Fibroblast of skin of back (primary cell): ENCODE results near the gene POLA2.
A peak's percentile ranks its signal among the peaks of the same experiment; 100 is the strongest.

ENCODE experiments used
- DNase-seq: peaks from one replicate; pipeline ENCODE4 v3.0.0-alpha.2; 2013

The POLA2 gene

DNA sequence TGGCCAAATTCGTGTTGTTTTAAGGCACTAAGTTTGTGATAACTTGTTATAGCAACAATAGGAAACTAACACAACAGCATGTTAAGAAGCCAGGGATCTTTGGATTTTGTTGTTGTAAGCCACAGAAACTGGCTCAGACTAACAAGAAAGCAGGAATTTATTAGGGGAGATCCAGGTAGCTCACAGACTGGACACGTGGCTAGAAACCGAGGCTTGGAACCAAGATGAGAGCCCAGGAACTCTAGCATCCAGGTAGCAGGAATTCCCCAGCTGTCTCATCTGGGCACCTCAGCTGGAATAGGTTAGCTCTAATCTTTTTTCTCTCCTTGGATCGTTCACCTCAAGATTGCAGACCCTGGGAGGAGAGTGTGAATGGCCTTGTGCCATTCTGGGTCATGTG lies 24.9 kb downstream of the POLA2 start:
- no peak for DNase-seq

DNA sequence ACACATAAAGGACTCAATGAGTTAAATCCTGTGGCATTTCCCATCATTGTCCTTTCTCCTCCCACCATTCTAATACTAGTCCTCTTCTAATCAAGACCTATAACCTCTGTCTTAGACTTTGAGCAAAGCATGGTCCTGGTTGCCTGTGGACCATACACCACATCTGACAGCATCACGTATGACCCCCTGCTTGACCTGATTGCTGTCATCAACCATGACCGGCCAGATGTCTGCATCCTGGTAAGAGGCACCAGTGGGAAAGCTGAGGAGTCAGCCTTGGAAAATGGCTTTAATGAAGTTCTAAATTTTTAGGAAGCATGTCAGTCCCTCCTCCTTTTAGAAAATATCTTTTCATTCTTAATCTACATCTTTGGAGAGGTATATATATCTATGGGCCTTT lies 25.8 kb downstream of the POLA2 start:
- no peak for DNase-seq

DNA sequence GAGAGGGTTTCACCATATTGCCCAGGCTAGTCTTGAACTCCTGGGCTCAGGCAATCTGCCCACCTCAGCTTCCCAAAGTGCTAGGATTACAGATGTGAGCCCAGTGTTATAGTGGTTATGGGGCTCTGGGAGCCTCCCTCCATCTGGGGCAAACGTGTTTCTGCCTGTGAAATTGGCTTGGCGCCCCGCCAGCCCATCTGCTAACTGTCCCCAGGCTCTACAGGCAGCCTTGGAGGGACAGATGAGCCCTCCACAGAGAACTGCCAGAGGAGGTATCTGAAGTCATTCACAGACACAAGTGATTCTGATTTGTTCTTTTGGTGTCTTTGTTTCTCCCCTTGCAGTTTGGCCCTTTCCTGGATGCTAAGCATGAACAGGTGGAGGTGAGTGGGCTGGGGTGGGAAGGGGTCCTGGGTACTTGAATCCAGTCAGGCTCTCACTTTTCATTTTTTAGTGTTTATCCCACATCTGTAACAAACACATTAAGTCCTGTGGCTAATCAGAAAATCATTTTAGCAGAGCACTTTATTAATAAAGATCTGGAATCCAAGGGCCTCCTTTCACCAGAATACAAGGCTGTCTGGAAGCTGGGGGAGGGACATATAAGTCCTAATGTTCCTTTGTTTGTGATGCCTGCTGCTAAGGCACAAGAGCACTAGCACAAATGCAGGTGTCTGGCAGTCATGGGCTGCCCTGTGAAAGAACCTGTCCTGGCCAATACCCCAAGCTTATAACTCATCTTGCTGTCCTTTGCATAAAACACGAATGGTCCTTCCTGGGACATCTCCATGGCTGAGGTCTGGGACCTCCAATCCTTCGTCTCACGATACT lies 27.2 kb downstream of the POLA2 start:
- DNase-seq = no peak

DNA sequence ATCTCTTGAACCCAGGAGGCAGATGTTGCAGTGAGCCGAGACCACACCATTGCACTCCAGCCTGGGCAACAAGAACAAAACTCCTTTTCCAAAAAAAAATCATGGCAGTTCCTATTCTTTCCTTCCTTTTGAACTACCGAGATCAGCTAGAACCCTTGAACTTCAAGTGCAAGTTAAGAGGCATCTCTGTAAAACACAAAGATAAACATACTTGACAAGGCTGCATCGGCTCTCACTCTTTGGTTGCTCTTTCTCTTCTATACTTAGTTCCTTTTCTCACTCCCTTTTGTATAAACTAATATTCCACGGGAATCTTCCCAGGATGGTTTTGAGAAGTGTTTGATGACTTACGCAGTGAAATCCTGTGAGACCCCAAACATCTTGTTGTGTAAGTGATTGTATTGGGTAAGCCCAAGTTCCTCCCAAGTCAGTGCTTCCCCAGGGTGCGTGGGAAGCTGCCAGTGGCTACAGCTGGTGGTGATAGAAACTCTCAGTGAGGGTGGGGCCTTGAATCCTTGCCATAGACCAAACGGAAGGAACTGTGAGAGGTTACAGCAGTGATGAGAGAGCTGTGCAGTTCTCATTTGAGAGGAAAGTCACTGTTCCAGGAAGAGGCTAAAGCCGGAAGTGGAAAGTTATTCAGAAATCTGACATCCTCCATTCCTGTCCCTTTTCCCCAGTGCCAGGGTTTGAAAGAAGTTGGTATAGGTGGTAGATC lies 28.8 kb downstream of the POLA2 start:
- peak; percentile 91 for DNase-seq

DNA sequence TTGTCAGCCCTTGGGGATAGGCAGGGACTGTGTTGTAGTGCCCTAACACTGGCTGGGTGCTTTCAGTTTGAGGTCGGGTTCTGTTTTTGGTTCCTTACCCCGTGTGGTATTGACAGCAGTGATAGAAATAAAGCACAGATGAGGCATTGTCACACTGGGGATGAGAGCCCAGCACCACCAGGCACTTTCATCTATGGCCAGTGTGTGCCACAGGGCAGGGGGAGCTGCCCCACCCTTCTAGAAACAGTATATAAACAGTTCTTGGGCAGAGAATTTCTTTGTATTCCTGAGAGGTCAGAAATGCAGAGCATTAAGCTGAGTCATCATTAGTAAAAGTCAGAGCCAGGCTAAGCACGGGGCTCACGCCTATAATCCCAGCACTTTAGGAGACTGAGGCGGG lies 29.9 kb downstream of the POLA2 start:
- DNase-seq = peak; percentile 76

DNA sequence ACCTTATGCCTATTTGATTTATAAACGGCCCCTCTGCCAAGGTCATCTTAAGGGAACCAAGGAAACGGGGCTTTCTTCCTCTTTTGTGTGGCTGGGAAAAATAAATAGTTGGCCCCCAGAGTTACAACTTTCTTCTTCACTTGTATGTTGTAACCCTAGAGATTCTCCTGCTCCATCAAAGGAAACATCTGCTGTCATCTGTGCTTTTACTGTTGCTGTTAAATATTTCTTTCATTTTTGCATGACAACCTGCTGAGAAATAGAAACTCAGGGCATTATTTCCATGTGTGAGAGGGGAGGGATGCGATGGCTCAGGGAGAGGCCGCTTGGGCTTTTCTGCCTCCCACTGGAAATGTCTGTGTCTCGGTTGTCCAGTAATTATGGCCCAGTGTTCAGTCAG lies 31.1 kb downstream of the POLA2 start:
- no peak for DNase-seq

DNA sequence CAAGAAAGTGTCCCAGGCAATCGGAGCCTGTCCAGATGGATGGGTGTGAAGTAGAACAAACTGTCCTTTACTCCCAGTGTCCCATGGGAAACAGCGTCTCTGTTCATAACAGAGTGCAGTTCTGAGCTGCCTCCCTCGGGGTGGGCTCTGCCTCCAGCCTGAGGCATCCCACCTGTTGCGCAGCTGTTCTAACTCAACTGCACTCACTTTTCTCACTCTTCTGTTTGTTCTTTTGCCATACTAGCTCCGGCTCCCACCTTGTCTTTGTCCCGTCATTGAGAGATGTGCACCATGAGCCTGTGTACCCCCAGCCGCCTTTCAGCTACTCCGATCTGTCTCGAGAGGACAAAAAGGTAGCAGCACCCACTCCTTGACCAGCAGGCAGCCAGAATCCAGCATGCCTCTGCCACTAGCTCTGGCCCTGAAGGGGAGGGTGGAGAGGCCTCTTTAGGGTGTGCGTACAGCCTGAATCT lies 32.2 kb downstream of the POLA2 start:
- DNase-seq = no peak

DNA sequence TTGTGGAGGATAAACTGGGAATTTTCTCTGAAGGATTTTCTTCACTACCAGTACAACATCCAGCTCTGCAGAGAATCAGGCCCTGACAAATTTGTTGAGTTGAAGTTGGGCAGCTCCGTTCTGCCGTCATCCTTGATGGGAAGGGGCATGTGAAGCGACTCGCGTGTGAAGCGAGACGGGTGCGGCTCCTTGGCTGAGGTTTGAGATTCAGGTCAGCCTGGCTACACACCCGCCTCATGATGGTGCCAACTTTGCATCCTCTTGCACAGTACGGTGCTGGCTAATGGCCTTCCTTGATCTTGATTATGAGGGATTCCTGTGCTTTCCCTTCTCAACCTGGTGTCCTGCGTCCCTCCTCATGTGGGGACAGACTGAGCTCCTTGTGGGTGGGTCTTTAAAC lies 33.2 kb downstream of the POLA2 start:
- DNase-seq = no peak

DNA sequence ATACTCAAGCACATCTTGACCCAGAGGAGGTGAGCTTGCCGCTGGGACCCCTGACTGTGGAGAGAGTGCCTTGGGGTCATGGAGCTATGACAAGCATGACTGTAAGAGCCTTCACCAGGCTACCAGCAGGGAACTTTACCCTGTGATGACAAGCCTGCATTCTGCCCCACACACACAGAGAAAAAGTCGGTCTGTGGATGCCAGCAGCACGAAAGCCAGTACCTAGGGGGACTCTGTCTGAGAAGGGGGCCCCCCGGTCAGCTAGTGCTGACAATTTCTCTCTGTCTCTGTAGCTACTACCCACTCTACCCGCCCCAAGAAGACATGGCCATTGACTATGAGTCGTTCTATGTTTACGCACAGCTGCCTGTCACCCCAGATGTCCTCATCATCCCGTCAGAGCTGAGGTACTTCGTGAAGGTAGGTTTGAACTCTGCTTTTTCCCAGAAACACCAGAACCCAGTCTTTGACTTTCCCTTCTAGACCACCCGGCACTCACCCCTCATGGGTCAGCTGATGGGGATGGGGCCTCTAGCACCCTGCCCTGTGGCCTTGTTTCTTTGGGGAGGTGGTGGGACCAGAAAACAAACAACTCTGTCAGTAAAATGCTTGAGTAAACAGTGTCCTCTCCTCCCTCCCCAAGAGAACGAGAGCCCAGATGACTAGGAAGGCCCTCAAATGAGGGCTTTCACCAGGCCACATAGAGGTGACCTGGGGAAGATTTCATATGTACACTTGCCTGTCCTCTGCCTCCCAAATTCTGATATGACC lies 34.0 kb downstream of the POLA2 start:
- DNase-seq = no peak

DNA sequence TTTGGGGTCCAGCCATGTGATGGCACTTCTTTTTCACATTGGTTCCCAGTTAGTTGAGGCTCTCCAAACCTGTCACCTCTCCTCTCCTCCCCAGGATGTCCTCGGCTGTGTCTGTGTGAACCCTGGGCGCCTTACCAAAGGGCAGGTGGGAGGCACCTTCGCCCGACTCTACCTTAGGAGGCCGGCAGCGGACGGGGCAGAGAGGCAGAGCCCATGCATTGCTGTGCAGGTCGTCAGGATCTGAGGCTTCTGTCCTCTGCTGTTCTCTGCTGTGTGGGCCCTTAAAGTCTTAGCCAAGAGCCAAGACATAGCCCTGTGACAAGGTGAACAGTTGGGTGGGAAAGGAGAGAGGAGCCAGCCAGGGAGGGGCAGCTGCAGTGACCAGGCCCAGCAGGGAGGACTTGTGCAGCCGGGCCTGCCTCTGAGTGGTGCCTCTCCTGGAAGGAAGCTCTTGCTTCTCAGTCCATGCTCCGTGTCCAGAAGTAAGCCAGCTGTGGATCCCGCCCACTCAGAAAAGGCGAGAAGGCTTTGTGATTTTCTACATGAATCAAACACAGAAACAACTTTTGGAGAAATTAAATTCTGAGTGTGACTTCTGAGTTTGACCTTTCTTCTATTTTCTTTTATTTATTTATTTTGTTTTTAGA lies 35.4 kb downstream of the POLA2 start:
- DNase-seq = no peak

DNA sequence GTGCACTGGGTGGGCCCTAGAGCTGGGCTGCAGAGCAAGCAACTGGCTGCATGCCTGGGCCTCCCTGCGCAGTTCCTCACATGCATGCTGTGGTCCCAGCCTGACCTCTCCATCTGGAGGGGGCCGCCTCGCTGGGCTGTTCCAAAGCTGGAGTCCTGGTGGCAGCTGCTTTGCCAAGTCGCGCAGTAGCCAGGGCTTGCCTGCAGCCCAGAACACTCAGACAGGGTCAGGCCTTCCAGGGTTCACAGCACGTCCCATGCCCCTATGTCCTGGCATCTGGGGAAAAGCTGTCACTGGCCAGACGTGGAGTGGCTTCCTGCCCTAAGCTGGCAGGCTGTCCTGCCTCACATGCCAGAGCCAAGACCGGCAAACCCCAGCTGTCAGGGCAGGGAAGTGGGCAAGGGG lies 36.4 kb downstream of the POLA2 start:
- no peak for DNase-seq

DNA sequence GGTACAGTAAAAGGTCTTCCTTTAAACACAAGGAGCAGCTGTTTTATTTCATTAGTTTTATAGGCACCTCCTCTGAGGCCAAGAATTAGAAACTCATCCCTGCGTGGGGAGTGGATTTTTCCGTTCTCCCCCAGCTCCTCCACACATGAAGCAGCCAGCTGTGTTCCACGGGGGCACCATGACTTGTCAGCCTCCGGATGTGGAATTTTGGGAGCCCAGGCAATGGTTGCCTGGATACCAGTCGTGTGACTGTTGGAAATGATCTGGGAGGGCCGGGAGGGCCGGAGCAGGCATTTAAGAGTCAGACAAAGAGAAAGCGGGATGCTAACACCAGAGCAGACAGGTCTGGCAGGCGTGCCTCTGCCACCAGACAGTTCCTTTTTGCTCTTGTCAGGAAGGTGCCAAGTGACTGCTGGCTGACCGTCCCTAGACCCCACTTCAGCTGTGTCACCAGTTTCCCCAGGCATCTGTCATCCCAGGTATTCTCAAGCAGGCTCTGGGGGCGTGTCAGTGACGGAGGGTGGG lies 37.0 kb downstream of the POLA2 start:
- peak; percentile 56 for DNase-seq

DNA sequence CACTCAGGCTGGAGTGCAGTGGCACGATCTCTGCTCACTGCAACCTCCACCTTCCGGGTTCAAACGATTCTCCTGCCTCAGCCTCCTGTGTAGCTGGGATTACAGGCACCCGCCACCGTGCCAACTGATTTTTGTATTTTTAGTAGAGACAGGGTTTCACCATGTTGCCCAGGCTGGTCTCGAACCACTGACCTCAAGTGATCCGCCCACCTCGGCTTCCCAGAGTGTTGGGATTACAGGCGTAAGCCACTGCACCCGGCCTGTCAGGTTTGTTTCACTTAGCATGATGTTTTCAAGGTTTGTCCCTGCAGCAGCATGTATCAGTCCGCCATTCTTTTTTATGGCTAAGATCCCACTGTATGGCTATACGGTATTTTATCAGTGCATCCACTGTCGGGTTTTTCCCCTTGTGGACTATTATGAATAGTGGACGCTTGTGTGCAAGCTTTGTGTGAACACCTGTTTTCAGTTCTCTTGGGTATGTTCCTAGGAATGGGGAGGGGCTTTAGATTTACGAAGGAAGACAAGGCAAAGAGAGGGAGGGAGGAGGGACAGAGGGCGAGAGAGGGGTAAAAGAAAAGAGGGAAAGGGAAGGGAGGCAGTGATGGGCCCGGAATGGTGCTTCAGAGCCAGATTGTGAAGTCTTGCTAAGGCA lies 39.0 kb downstream of the POLA2 start:
- DNase-seq = no peak

DNA sequence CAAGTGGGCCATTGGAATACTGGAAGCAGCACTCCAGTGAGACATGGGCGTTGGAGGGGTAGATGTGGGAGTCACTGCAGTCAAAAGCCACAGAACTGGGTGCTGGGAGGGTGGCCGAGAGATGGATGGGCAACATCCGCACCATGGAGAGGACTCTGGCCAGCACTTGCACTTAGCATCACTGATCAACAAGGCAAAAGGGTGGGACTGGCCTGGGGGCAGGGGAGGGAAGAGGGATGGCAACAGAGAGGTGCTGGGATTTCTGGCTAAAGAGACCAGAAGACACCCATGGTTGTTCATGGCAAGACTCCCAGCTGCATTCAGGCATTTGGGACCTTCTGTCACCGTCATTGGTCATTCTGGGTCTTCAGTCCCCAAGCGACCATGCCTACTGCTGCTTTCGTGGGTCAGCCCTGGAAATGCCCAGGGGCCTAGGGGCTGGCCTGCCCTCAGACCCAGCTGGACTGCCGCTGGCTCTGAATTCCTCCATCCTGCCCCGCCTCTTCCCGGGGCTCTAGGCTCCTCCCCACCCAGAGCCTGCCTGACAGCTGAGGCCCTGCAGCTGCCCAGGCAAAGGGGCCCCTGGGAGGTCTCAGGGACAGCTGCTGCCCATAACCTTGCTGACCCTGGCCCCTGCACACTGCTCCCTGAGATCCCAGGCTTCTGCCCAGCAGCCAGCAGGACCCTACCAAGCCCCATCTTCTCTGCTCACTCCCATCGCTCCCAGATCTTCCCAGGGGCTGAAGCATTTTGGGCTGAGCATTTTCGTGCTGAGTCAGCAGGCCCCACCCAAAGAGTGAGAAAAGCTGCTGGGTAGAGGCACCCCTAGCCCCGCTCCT lies 39.9 kb downstream of the POLA2 start:
- DNase-seq = no peak

DNA sequence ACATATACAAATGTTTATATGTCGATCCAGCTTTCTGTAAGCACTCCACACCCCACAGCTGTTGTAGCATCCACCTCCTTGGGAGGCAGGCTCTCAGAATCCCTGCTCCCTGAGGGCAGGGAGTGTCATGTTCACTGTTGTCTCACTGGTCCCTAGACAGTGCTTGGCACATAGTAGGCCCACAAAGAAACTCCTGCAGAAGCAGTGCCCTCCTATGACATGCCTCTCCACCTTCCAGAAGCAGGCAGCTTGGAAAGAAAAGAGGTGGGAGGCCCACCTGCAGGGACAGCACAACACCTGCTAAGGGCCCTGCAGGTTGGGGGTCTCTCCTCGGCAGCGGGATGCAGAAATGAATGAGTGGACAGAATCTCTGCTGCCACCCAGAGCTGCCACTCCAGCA lies 41.8 kb downstream of the POLA2 start:
- DNase-seq = no peak

DNA sequence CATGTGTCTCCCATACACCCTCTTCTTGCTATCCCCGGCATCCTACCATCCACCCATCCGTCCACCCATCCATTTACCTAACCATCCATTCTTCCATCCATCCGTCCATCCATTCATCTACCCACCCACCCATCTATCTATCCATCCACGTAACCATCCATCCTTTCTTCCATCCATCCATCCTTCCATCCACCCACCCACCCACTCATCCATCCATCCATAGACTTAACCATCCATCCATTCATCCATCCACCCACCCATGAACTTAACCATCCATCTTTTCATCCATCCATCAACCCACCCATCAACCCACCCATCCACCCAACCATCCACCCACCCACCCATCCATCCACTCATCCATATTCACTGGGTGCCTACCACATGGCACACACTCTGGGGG lies 42.3 kb downstream of the POLA2 start:
- no peak for DNase-seq

DNA sequence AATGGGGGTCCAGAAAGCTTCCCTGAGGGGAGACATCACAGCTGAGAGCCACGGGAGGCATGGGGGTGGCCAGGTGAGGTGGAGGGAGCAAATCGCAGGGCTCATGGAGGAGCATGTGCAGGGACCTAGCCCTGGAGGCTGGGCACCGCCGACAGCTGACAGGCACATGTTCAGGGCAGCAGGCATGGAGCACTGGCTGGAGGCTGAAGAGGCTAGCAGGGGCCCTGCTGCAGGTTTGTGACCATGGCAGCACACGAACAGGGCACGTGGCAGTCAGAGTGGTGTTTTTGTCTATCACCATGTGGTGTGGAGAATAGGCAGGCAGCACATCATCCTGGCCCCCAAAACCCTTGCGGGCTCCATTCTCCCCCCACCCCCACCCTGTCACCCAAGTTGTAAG lies 42.9 kb downstream of the POLA2 start:
- no peak for DNase-seq

DNA sequence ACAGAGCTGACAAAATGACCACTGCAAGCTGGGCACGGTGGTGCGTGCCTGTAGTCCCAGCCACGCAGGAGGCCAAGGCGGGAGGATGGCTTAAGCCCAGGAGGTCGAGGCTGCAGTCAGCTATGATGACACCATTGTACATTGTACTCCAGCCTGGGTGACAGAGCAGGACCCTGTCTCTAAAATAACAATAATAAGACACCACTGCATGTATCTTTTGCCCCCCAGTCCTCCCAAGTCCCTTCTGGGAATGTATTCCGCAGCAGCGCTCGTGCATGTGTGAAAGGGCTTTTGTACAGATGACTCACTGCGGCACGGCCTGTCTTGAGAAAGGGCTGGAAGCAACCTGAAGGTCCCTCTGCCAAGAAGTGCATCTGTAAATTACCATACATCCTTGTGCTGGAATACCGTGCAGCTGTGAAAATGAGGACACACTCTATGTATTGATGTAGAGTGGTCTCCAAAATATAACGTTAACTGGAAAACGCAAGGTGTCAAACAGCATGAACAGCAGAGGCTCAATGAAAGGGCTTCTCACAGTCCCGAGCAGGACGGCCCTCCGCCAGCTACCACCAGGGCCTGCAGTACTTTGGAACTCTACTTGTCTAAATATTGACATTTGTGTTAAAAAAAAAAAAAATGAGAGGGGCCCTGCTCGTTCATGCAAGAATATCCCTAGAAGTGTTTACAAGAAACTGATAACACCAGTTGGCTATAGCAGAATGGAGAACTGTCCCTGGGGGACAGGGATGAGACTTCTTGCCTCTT lies 43.9 kb downstream of the POLA2 start:
- DNase-seq = no peak

DNA sequence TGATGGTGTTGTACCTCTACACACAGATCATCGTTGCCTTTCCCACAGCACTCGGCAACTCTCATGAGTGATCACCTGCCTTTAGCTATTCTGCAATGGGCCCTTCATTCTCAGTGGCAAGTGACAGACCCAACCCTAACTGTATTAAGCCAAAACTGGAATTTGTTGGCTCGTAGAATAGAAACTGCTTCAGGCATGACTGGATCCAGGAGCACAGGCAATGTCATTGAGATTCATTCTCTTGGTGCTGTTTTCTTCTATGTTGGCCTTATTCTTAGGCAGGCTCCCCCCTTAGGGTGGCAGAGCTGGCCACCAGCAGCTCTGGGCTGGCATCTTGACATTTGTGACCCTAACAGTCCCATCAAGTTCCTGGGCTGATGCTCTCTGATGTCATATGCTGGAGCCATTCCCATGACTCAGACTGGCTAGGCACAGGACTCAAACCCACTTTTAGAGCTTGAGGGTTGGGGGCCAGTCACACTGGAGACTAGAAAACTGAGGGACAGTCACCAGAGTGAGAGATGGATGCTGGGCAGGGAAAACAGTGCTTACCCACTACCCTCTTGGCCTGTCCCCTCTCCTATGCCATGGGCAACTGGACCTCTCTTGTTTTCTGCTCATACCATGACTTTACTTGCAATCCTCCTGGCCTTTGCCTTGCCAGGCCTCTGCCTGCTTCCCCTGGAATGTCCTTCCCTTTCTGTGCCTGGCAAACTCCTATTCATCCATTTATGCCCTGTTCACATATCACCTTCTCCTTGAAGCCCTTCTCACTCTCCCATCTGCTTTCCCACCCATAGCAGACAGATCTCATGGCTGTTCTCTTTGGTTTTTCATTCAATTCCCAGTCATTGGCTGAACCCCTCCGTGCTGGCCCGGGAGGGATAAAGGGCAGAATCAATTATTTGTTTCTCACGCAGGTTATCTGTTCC lies 45.8 kb downstream of the POLA2 start:
- DNase-seq = no peak
